ENCODE results near the gene EXT2. TPM values are rescaled to one million over a fixed set of nuclear protein-coding genes. Genes with fewer than 3 reads are reported as not detected.
A peak's percentile ranks its signal among the peaks of the same experiment; 100 is the strongest.

The EXT2 gene
- polyA plus RNA-seq, 3 donors from 2014 or later = 58.8 to 95.5 (median 59.5) TPM

DNA sequence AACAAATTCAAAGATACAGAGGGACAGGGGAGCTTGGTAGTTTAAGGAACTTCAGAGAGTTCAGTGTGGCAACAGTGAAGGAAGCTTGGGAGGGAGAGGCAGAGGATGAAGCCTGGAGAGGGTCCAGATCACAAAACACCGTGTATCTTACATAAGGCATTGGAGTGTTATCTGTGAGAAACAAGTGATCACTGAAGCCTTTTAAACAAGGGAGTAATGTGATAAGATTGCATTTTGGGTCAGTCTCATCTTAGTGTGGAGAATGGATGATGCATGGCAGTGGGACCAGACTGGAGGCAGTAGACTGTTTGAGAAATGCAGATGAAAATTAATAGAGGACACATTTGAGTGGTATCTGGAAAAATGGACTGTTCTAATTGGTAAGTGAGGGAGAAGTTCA lies 79.4 kb downstream of the EXT2 start:
- Mint-ChIP-seq H3K4me3 (no peak overlapping the region), H3K36me3 (peaks cover 3 to 23% (median 18%) of the 10 kb centered on the region in 3 donors), H3K9me3 (no peaks in the 10 kb centered on the region), H3K27ac (peak overlapping the region in 2 of 6 donors; percentile 28 to 61), H3K27me3 (ENCODE audit: low read depth in 3 of 3) (no peaks in the 10 kb centered on the region), H3K4me1 (peaks cover 0 to 12% of the 10 kb centered on the region in 2 donors)
- no peak for DNase-seq

DNA sequence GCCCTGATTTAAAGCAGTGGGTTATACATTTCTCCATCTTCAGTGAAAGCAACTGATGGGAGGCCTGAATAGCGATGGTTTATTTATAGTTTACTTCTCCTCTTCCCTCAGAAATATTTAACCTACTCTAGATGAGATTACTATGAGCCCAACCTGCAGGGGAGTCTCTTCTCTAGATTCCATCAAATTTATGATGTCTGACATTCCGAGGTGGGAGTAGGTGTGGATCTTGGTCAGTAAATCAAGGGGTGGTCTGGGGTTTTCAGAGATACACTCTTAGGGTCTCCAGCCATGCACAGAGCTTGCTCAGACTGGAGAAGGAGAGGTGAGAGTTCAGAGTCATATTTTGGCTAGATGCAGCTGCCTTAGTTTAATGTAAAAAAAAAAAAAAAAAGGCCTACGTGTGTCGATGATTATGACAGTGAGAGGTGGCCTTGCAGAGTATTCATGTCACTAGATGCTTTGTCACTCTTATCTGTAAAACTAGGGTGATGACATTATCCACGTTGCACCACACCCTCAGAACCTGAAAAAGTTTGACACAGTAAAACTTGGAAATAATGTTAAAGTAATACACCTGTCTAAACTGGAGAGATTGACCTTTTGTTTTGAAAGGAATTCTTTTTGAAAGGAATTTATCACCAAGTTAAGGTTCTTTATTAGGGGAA lies 81.2 kb downstream of the EXT2 start:
- DNase-seq = no peak
- Mint-ChIP-seq H3K4me3 (no peak overlapping the region), H3K9me3 (no peaks in the 10 kb centered on the region), H3K27ac (no peak overlapping the region), H3K4me1 (peaks cover 0 to 14% of the 10 kb centered on the region in 2 donors), H3K27me3 (ENCODE audit: low read depth in 3 of 3) (no peaks in the 10 kb centered on the region), H3K36me3 (peaks cover 3 to 24% (median 18%) of the 10 kb centered on the region in 3 donors)

DNA sequence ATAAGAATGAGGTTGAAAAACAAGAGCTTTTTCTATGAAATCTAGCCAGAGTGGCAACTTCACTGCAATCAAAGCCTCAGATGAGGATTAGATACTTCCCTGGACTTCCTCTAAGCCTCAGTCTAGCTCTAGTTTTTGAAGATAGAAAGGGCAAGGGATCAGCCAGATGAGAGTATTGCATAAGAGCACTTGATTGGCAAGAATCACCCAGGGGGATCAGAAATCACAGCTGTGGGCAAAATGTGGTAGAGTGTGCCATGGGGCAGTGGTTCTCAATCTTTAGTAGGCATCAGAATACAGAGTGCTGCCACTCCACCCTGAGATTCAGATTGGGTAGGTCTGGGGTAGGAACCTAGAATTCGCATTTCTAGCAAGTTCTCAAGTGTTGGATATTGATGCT lies 82.4 kb downstream of the EXT2 start:
- Mint-ChIP-seq H3K4me3 (no peak overlapping the region), H3K4me1 (peaks cover 0 to 14% of the 10 kb centered on the region in 2 donors), H3K36me3 (peaks cover 1 to 22% (median 19%) of the 10 kb centered on the region in 3 donors), H3K9me3 (no peaks in the 10 kb centered on the region), H3K27me3 (ENCODE audit: low read depth in 3 of 3) (no peaks in the 10 kb centered on the region), H3K27ac (no peak overlapping the region)
- DNase-seq = no peak

DNA sequence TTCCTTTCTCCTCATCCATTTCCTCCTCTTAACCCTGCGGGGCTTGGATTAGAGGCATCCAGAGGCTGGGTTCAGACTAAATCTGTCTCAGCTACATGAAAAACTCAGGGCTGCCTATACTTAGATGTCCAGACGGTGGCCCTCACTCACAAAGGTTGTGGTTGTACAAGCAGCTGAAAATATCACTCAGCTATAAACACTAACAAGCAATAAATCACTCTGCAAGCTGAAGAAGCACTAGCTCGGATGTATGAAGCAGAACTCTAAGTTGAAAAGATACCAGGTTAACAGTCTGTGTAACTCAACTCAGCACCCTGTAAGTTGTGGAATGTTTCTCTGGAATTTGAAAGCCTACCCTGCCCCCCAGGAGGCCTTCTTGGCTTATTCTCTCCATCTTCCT lies 82.9 kb downstream of the EXT2 start:
- no peaks in the 10 kb centered on the region for H3K9me3 Mint-ChIP-seq
- H3K4me1 Mint-ChIP-seq = peaks cover 0 to 14% of the 10 kb centered on the region in 2 donors
- no peak overlapping the region for H3K27ac Mint-ChIP-seq
- H3K4me3 Mint-ChIP-seq = no peak overlapping the region
- H3K36me3 Mint-ChIP-seq = peaks cover 0 to 17% (median 17%) of the 10 kb centered on the region in 3 donors
- no peak for DNase-seq
- no peaks in the 10 kb centered on the region for H3K27me3 Mint-ChIP-seq (ENCODE audit: low read depth in 3 of 3)

DNA sequence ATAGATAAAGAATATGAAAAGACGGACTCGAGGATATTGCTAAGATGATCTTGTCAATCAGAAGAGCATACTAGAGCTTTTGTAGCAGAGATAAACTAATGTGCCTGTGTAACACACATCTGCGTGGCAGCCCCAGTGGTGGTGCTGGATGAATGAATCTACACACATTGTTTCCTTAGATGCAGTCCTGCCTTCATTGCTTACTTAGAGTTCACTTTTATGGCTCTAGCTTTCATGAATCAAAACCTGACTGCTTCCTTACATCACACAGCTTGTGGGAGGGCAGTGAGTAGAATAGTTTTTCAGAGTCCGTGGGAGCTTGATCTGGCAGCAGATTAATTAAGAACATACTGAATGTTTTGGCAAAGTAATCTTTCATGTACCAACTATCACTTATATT lies 83.7 kb downstream of the EXT2 start:
- Mint-ChIP-seq H3K36me3 (peaks cover 0 to 11% (median 11%) of the 10 kb centered on the region in 3 donors), H3K4me1 (peaks cover 3 to 14% of the 10 kb centered on the region in 2 donors), H3K27ac (no peak overlapping the region), H3K9me3 (no peaks in the 10 kb centered on the region), H3K4me3 (no peak overlapping the region), H3K27me3 (ENCODE audit: low read depth in 3 of 3) (no peaks in the 10 kb centered on the region)
- DNase-seq = no peak

DNA sequence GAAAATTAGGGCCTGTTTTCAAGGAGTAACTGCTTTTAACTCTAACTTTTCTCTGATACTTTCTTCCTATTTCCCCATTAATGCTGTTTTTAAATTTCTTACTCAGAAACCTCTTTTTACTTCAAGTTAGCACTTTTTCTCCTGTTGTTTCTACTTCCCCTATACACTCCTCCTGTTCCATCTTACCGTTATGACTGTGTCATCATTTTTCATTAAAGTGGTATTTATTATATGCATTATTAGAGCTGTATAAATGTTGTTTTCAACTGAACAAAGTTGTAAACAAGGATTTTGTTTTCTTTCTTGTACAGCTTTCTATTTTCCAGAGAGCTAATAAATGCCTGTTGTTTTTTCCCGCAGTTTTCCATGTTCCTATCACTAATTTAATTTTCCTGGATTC lies 84.6 kb downstream of the EXT2 start:
- no peak overlapping the region for H3K4me3 Mint-ChIP-seq
- H3K27me3 Mint-ChIP-seq (ENCODE audit: low read depth in 3 of 3) = no peaks in the 10 kb centered on the region
- H3K9me3 Mint-ChIP-seq = no peaks in the 10 kb centered on the region
- no peak for DNase-seq
- H3K4me1 Mint-ChIP-seq = peaks cover 11 to 14% of the 10 kb centered on the region in 2 donors
- no peak overlapping the region for H3K27ac Mint-ChIP-seq
- peaks cover 0 to 7% (median 6%) of the 10 kb centered on the region in 3 donors for H3K36me3 Mint-ChIP-seq

DNA sequence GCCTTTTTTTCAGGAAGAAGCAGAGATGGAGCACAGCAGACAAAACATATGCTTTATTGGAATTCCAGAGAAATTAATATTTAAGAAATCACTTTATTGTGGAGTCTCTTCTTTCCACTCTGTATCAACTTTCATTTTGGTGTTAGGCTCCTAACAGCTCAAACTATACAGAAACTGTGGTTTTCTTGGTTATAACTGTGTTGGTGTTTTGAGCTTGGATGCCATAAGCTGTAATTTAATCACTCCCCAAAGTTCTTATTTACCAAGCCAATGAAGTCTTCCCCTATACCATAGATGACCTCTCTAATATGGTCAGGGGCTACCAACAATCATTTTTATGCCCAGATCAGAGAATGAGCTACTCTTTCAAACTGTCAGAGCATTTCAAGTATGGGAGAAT lies 90.0 kb downstream of the EXT2 start:
- H3K36me3 Mint-ChIP-seq = peaks cover 21 to 38% (median 29%) of the 10 kb centered on the region in 3 donors
- no peak overlapping the region for H3K27ac Mint-ChIP-seq
- peaks cover 14 to 27% of the 10 kb centered on the region in 2 donors for H3K4me1 Mint-ChIP-seq
- no peak for DNase-seq
- peaks cover 0 to 1% (median 0%) of the 10 kb centered on the region in 3 donors for H3K27me3 Mint-ChIP-seq (ENCODE audit: low read depth in 3 of 3)
- peaks cover 4 to 15% (median 11%) of the 10 kb centered on the region in 6 donors for H3K9me3 Mint-ChIP-seq
- H3K4me3 Mint-ChIP-seq = no peak overlapping the region

DNA sequence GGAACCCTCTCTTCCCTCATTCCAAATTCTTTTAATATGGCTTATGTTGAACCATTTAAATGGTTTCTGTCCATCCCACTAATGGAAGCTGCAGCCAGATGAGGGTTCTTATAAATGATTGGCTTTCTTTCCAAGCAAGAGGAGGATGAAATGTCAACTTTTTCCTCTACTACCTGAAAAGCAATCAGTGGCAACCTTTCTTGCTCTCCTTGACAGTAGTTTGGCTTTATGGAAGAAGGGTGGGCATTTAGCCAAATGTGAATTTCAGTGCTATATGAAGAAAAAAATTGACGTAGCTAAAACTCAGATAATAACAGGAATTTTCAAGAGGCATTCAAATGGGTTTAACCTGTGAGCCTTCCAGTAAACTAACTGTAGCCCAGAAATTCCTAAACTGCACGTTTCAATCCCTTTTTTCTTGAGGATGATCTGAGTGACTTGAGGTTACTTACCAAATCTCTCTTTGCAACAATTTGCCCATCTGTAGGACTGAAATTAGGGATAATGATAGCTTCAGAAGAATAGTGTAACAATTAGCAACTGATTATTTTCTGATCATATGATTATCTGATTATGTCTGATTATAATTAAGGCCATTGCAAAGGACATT lies 90.9 kb downstream of the EXT2 start:
- H3K36me3 Mint-ChIP-seq = peaks cover 21 to 40% (median 26%) of the 10 kb centered on the region in 3 donors
- peaks cover 16 to 34% of the 10 kb centered on the region in 2 donors for H3K4me1 Mint-ChIP-seq
- DNase-seq = no peak
- peaks cover 4 to 15% (median 11%) of the 10 kb centered on the region in 6 donors for H3K9me3 Mint-ChIP-seq
- H3K4me3 Mint-ChIP-seq = no peak overlapping the region
- no peak overlapping the region for H3K27ac Mint-ChIP-seq
- H3K27me3 Mint-ChIP-seq (ENCODE audit: low read depth in 3 of 3) = peaks cover 0 to 1% (median 0%) of the 10 kb centered on the region in 3 donors

DNA sequence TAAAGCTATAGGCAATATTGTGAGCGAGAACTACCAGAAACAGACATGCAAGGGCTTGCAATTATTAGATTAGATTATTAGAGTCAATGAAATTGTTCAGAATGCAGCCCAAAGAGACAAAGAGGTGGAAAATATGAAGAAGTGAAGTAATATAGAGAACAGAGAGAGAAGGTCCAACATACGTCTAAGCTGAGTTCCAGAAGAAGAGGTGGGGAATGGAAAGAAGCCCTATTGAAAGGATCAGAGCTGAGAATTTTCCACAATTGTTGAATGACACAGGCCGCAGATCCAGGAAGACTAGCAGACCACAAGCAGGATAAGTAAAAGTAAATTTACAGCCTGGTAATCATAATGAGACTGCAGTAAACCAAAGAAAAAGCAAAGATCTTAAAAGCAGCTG lies 93.2 kb downstream of the EXT2 start:
- H3K36me3 Mint-ChIP-seq = peaks cover 21 to 50% (median 23%) of the 10 kb centered on the region in 3 donors
- no peak for DNase-seq
- H3K27ac Mint-ChIP-seq = no peak overlapping the region
- H3K9me3 Mint-ChIP-seq = peaks cover 4 to 15% (median 11%) of the 10 kb centered on the region in 6 donors
- H3K4me1 Mint-ChIP-seq = peaks cover 16 to 34% of the 10 kb centered on the region in 2 donors
- H3K27me3 Mint-ChIP-seq (ENCODE audit: low read depth in 3 of 3) = peaks cover 0 to 1% (median 0%) of the 10 kb centered on the region in 3 donors
- no peak overlapping the region for H3K4me3 Mint-ChIP-seq

DNA sequence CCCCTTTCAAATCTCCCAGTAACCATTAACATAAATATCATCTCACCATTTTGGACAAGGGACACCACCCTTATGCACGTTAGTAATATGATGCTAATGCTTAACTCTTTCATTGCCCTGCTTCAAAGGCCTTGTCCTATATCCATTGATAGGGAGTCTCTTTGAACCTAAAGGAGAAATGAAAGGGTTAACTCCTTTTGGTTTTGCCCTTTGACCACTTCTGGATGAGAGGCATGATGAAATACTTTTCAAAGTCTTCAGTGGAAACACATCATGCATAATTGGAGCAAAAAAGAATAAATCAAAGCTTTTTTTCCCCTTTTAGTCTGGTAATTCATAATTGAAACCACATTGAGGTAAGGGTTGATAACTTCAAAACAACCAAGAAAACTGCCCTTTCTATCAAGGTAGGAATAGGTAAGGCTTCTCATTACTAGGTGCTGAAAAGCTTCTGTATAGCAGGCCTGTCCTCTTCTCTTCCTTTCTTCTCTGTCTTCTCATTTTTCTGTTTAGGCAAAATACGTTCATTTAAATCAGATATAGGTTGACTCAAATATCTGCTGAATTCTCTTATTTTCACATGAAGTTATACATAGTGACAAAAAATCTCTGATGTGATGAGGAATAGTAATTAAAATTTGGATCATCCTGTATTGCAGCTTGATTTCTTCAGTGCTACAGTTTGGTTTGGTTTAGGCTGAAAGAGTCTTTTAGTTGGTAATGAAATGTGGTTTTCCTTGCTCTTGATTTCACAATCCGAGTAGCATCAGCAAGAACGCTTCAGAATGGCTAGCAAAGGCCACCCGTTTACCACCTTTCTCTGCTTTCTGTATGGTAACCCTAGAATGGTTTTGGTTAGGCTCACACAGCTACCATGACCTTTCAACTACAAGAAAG lies 94.8 kb downstream of the EXT2 start:
- Mint-ChIP-seq H3K27me3 (ENCODE audit: low read depth in 3 of 3) (peaks cover 0 to 1% (median 0%) of the 10 kb centered on the region in 3 donors), H3K4me3 (no peak overlapping the region), H3K27ac (no peak overlapping the region), H3K4me1 (peaks cover 10 to 21% of the 10 kb centered on the region in 2 donors), H3K9me3 (peaks cover 4 to 15% (median 12%) of the 10 kb centered on the region in 6 donors), H3K36me3 (peaks cover 21 to 56% (median 27%) of the 10 kb centered on the region in 3 donors)
- no peak for DNase-seq

DNA sequence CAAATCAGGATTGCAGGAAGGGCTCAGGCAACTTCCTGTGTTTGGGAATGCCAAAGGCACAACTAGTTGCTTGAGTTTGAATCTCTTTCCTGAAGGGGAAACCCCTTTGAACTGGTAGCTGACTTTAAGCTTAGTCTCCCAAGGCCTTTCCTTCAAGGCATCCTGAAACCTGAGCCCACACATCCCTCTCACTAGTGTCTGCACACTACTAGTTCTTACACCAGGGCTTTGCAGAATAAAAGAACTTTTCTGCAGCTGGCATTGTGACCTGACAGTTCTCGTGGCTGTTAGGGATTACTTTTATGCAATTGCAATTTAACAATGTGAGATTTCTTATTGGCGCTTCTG lies 95.4 kb downstream of the EXT2 start:
- Mint-ChIP-seq H3K4me1 (peaks cover 7 to 15% of the 10 kb centered on the region in 2 donors), H3K4me3 (no peak overlapping the region), H3K36me3 (peaks cover 21 to 56% (median 27%) of the 10 kb centered on the region in 3 donors), H3K9me3 (peaks cover 4 to 15% (median 12%) of the 10 kb centered on the region in 6 donors), H3K27me3 (ENCODE audit: low read depth in 3 of 3) (peaks cover 0 to 1% (median 0%) of the 10 kb centered on the region in 3 donors), H3K27ac (no peak overlapping the region)
- DNase-seq = no peak

DNA sequence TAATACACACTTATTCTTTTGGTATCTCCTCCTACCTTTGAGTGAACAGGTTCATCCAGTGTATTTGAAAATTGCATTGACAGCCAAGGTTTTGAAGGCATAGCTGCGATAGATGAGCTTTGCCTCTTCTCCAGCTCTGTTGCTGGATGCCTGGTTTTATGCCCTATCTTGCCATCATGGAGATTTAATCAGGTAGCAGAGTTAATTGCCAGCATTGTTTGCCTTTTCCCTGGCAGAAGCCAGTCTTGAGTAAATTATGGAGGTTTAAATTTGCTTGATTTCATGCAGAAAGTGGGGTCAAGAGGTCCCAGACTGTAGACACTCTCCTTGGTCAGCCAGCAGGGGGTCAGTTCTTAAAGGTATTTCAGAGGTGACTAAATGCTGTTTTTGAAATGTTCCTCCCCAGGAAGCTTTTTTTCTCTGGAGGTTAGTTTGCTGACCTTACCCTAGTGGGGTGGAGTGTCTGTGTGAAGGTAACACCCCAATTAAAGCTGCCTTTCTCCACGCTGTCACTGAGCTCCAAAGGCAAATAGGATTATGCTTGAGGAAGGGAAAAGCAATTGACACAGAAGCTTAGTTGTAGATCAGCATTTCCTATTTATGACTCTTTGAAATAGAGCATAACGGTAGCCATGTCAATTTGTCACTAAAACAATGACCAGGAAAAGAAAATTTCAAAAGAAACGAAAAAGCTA lies 96.0 kb downstream of the EXT2 start:
- no peak for DNase-seq
- peaks cover 4 to 15% (median 12%) of the 10 kb centered on the region in 6 donors for H3K9me3 Mint-ChIP-seq
- H3K4me3 Mint-ChIP-seq = no peak overlapping the region
- H3K36me3 Mint-ChIP-seq = peaks cover 24 to 60% (median 27%) of the 10 kb centered on the region in 3 donors
- peaks cover 7 to 18% of the 10 kb centered on the region in 2 donors for H3K4me1 Mint-ChIP-seq
- peaks cover 0 to 1% (median 0%) of the 10 kb centered on the region in 3 donors for H3K27me3 Mint-ChIP-seq (ENCODE audit: low read depth in 3 of 3)
- H3K27ac Mint-ChIP-seq = no peak overlapping the region

DNA sequence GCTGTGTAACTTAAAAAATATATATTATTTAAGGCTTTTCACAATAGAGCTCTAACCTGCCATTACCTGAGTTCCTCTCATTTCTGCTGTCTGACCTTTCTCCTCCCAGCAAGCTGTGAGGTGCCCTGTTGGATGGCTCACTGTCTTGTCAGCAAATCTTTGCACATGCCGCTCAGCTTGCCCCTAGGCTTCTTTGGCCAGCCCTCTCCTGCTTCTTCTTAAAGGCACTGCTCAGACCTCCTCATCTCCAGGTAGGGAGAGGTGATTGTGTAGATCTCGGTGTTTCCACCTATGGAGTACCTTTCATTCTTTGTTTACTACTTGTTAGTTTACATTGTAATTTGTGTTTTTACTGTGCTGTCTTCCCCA lies 96.5 kb downstream of the EXT2 start:
- Mint-ChIP-seq H3K9me3 (peaks cover 4 to 15% (median 12%) of the 10 kb centered on the region in 6 donors), H3K4me1 (peaks cover 7 to 22% of the 10 kb centered on the region in 2 donors), H3K36me3 (peaks cover 28 to 60% (median 32%) of the 10 kb centered on the region in 3 donors), H3K27ac (peak overlapping the region in 1 of 6 donors; percentile 17), H3K4me3 (no peak overlapping the region), H3K27me3 (ENCODE audit: low read depth in 3 of 3) (peaks cover 0 to 1% (median 0%) of the 10 kb centered on the region in 3 donors)
- no peak for DNase-seq

Measured in immature natural killer cell (primary cell).